ENCODE results near the gene MIEN1. TPM values are rescaled to one million over a fixed set of nuclear protein-coding genes. Genes with fewer than 3 reads are reported as not detected.

Gene MIEN1
- total RNA-seq, 1 experiment from 2014 or later = 40.6 TPM

GRCh38 chr17:39687546-39688474 lies 42.5 kb downstream of the MIEN1 start, which contains the start of gene PGAP3:
Gene PGAP3, minus strand, starts transcription at chr17:39688057. Its CDS starts 43 bp downstream, at chr17:39688014.
- DNase-seq (ENCODE audit: low spot score) (peak; percentile 87), ATAC-seq (peak; percentile 85)
- Mint-ChIP-seq H3K27ac (peak within 1 kb of the TSS; percentile 93), H3K4me1 (peaks cover 40% of the 10 kb centered on the region), H3K27me3 (ENCODE audit: low read depth) (no peaks in the 10 kb centered on the region), H3K4me3 (peak within 1 kb of the TSS; percentile 82), H3K36me3 (peaks cover 7% of the 10 kb centered on the region), H3K9me3 (no peaks in the 10 kb centered on the region)
- ChIA-PET POLR2A (interaction anchor here (0.8 to 2.8 kb wide), 9 partner anchors 9 to 43 kb away, joined by 3 to 25 read pairs (median 5); partner anchors contain the start of gene ERBB2), CTCF (interaction anchor here (0.7 to 3.1 kb wide), 15 partner anchors 9 to 111 kb away, joined by 3 to 29 read pairs (median 10); partner anchors contain the start of genes ERBB2 and MIEN1)
- no peak for TF ChIP-seq CDX4 (CRISPR knock-in tag; IDR thresholded peaks at IDR 0.05; ENCODE audit: borderline replicate concordance)
- TF ChIP-seq NFYB (CRISPR knock-in tag; conservative IDR thresholded peaks at IDR 0.05; ENCODE audit: low read depth) = peak; percentile 45; the same call in 1 of the 2 replicates
- TF ChIP-seq, protein P1, sequence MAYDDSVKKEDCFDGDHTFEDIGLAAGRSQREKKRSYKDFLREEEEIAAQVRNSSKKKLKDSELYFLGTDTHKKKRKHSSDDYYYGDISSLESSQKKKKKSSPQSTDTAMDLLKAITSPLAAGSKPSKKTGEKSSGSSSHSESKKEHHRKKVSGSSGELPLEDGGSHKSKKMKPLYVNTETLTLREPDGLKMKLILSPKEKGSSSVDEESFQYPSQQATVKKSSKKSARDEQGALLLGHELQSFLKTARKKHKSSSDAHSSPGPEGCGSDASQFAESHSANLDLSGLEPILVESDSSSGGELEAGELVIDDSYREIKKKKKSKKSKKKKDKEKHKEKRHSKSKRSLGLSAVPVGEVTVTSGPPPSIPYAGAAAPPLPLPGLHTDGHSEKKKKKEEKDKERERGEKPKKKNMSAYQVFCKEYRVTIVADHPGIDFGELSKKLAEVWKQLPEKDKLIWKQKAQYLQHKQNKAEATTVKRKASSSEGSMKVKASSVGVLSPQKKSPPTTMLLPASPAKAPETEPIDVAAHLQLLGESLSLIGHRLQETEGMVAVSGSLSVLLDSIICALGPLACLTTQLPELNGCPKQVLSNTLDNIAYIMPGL (CRISPR knock-in tag; IDR thresholded peaks at IDR 0.05) = peak; percentile 79; the same call in 1 of the 2 replicates
- TF ChIP-seq OVOL2 (CRISPR knock-in tag; IDR thresholded peaks at IDR 0.05; ENCODE audit: borderline replicate concordance) = no peak
- no peak for TF ChIP-seq GTF2I (CRISPR knock-in tag; conservative IDR thresholded peaks at IDR 0.05)
- TF ChIP-seq ZNF138 (CRISPR knock-in tag; conservative IDR thresholded peaks at IDR 0.05) = no peak
- TF ChIP-seq SMAD4 (CRISPR knock-in tag; IDR thresholded peaks at IDR 0.05) = no peak
- peak; percentile 48; the same call in 1 of the 2 replicates for TF ChIP-seq MAX (CRISPR knock-in tag; IDR thresholded peaks at IDR 0.05)
- TF ChIP-seq STAT6 (CRISPR knock-in tag; conservative IDR thresholded peaks at IDR 0.05; ENCODE audit: low read depth) = no peak
- TF ChIP-seq ZMAT4 (CRISPR knock-in tag; IDR thresholded peaks at IDR 0.05) = no peak
- 0 out of 2 replicates have a peak, but pooled peaks have one; percentile 41 for TF ChIP-seq TEAD1 (CRISPR knock-in tag; IDR thresholded peaks at IDR 0.05)
- TF ChIP-seq, protein P2, sequence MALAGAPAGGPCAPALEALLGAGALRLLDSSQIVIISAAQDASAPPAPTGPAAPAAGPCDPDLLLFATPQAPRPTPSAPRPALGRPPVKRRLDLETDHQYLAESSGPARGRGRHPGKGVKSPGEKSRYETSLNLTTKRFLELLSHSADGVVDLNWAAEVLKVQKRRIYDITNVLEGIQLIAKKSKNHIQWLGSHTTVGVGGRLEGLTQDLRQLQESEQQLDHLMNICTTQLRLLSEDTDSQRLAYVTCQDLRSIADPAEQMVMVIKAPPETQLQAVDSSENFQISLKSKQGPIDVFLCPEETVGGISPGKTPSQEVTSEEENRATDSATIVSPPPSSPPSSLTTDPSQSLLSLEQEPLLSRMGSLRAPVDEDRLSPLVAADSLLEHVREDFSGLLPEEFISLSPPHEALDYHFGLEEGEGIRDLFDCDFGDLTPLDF (CRISPR knock-in tag; IDR thresholded peaks at IDR 0.05) = no peak
- TF ChIP-seq ZNF317 (CRISPR knock-in tag; IDR thresholded peaks at IDR 0.05; ENCODE audit: borderline replicate concordance, low read depth) = no peak
- TF ChIP-seq ZNF121 (CRISPR knock-in tag; IDR thresholded peaks at IDR 0.05) = no peak
- TF ChIP-seq, protein P3, sequence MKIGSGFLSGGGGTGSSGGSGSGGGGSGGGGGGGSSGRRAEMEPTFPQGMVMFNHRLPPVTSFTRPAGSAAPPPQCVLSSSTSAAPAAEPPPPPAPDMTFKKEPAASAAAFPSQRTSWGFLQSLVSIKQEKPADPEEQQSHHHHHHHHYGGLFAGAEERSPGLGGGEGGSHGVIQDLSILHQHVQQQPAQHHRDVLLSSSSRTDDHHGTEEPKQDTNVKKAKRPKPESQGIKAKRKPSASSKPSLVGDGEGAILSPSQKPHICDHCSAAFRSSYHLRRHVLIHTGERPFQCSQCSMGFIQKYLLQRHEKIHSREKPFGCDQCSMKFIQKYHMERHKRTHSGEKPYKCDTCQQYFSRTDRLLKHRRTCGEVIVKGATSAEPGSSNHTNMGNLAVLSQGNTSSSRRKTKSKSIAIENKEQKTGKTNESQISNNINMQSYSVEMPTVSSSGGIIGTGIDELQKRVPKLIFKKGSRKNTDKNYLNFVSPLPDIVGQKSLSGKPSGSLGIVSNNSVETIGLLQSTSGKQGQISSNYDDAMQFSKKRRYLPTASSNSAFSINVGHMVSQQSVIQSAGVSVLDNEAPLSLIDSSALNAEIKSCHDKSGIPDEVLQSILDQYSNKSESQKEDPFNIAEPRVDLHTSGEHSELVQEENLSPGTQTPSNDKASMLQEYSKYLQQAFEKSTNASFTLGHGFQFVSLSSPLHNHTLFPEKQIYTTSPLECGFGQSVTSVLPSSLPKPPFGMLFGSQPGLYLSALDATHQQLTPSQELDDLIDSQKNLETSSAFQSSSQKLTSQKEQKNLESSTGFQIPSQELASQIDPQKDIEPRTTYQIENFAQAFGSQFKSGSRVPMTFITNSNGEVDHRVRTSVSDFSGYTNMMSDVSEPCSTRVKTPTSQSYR (CRISPR knock-in tag; IDR thresholded peaks at IDR 0.05) = no peak
- TF ChIP-seq JUN (CRISPR knock-in tag; IDR thresholded peaks at IDR 0.05) = no peak
- TF ChIP-seq CREM (CRISPR knock-in tag; IDR thresholded peaks at IDR 0.05) = no peak
- no peak for TF ChIP-seq RELA (CRISPR knock-in tag; IDR thresholded peaks at IDR 0.05; ENCODE audit: borderline replicate concordance)
- peak; percentile 86 for TF ChIP-seq NR2C2 (CRISPR knock-in tag; IDR thresholded peaks at IDR 0.05)
- no peak for TF ChIP-seq TCF7 (CRISPR knock-in tag; IDR thresholded peaks at IDR 0.05; ENCODE audit: low read depth)
- TF ChIP-seq, protein P4, sequence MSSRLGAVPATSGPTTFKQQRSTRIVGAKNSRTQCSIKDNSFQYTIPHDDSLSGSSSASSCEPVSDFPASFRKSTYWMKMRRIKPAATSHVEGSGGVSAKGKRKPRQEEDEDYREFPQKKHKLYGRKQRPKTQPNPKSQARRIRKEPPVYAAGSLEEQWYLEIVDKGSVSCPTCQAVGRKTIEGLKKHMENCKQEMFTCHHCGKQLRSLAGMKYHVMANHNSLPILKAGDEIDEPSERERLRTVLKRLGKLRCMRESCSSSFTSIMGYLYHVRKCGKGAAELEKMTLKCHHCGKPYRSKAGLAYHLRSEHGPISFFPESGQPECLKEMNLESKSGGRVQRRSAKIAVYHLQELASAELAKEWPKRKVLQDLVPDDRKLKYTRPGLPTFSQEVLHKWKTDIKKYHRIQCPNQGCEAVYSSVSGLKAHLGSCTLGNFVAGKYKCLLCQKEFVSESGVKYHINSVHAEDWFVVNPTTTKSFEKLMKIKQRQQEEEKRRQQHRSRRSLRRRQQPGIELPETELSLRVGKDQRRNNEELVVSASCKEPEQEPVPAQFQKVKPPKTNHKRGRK (CRISPR knock-in tag; IDR thresholded peaks at IDR 0.05; ENCODE audit: borderline replicate concordance) = no peak
- no peak for TF ChIP-seq PRRX2 (CRISPR knock-in tag; IDR thresholded peaks at IDR 0.05)
- TF ChIP-seq FOXK1 (CRISPR knock-in tag; IDR thresholded peaks at IDR 0.05) = no peak

All from WTC11 (cell line).